Measurements from ENCODE around the gene CTNND2.
"Not testable (repeated sequence)": the region's sequence is repeated elsewhere in the genome, so short reads cannot be mapped to it uniquely, and the experiment has no call there.

CTNND2 gene

DNA sequence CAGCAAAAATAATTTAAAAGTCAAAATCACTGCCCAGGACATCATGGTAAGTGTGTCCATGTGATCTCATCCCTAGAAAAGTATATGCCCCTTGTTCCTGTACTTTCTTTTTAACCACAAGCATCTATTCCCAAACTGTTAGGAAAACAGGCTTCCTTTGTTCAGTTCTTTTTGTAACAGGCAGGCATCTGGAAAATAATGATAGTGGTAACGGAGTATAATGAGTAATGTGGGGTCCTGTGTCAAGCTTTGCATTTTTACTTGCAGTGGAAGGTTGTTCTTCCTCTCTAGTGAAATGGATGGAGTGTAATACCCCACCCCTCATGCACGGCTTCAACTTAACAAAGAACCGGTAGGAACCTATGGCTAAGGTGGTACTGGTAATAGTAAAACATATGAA is 532.1 kb downstream of the CTNND2 start:
- DNase-seq: no peak

DNA sequence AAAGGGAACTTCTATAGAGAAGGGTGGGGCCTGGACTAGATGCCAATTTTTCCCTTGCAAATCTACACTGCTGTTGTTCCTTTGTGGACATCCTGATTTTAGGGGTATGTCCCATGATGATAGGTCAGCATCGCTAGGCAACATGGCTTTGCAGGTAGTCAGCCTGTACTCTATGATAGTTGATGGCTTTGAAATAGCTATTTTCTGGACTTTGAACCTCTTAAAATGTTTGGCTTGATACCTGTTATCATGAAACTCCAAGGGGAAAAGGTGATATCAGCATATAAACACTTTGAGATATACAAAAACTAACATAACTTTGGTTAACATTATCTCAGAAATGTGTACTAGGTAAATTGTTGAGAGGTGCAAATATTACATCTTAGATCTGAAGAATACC is 533.2 kb downstream of the CTNND2 start:
- DNase-seq: no peak

DNA sequence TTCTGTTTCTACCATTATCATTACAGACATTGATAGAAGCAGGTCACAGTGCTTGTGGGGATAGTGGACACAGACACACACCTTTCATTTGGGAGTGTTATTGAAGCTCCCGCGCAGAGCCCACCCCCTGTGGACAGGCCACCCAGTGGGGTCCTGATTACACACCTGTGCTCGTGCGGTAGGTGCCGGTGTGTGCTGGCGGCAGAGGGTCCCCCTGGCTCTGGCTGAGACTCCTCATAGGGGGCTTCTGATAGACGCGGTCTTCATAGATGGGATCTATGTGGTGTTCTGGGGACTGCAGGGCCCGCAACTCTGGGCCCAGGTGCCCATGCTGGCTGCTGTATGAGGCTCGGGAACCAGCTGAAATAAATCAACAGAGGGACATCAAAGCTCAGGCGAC is 539.7 kb downstream of the CTNND2 start:
- no peak for DNase-seq

- DNase-seq: no peak
Measured at GRCh38 chr5:11363631-11364178, 540.5 kb downstream of the CTNND2 start.

DNA sequence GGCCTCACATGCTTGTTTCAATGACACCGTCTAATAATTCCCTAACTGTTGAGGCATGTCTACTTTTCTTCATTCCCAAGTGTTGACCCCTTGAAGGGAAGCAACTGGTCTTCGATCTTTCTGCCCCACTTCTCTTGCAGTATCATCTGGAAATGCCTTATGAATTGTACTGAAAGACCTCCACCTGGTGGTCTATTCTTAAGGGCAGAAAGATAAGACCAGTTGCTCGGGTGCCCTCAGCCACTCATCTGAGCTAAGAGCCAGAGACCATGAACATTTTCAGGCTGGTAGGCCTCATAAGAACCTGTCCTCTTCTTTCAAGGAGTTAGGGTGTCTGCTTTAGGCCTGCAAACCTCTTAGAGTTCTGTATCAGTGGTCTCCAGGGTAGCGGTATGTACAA is 542.5 kb downstream of the CTNND2 start:
- DNase-seq: no peak

DNA sequence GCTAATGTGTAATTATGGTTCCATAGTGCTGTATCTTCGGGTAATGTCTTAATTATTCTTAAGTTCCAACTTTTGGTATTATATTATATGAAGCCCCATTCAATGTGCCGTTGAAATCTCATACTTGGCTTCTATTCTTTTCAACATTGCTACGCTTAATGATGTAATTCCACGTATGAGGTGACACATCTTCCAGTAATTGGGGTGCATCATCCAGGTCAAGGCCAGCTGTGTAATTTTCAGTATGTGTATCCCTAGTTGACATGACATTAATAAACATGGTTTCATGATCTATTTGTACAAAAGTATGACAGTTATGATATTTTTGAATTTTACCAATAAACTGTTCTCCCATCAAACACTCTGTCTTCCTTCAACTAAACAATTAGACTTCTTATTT is 546.3 kb downstream of the CTNND2 start:
- DNase-seq: no peak

- DNase-seq: no peak
Measured at GRCh38 chr5:11355491-11355890, 548.8 kb downstream of the CTNND2 start.

DNA sequence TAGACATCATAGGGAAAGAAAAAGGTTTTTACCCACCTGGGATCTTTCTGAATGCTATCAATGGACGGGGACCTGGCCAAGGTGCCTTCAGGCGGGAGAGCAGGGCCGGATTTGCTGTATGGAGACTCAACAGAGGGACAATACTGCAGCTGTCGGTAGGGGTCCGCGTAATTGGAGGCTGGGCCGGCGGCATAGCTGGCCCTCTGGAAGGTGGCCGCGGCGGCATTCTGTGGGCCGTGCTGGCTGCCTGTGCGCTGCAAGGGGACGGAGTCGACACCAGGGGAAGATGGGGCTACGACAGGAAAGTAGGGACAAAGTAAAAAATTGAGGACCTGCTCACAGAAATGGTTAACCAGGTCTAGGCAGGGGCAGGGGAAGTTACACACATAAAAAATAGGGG is 557.9 kb downstream of the CTNND2 start:
- DNase-seq: no peak

DNA sequence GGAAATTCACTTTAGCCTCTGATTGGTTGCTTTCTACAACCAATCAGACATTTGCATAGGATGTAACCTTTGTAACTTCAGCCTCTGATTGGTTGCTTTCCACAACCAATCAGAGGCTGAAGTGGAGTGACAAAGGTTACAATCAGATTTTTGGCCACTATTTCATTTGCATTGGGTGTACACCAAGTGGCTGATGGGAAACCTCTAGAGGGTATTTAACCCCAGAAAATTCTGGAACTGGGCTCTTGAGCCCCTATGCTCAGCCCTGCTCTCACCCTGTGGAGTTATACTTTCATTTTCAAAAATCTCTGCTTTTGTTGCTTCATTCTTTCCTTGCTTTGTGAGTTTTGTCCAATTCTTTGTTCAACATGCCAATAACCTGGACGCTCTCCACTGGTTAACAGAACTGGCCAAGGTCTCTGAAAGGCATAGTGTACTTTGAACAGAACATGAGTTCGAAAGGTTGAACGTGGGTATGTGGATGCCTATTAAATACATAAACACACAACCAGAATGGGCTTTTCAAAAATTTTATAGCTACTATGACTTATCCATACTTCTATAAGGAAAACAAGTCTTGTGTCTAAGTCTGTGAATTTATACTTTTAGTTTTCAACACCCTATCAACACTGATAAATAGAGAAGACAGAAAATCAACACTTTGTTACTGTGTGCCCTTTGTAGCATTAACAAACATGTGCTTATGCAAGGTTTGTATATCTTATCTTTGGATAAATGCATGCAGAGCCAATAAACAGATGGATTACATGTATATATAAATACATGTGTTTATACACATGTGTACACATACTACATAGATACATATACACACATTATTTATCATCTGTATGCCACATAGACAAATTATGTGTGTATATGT is 568.1 kb downstream of the CTNND2 start:
- DNase-seq: no peak

- DNase-seq: no peak
Measured at GRCh38 chr5:11334404-11334803, 569.8 kb downstream of the CTNND2 start.

GRCh38 chr5:11329679-11330078 is 574.6 kb downstream of the CTNND2 start:
- no peak for DNase-seq

DNA sequence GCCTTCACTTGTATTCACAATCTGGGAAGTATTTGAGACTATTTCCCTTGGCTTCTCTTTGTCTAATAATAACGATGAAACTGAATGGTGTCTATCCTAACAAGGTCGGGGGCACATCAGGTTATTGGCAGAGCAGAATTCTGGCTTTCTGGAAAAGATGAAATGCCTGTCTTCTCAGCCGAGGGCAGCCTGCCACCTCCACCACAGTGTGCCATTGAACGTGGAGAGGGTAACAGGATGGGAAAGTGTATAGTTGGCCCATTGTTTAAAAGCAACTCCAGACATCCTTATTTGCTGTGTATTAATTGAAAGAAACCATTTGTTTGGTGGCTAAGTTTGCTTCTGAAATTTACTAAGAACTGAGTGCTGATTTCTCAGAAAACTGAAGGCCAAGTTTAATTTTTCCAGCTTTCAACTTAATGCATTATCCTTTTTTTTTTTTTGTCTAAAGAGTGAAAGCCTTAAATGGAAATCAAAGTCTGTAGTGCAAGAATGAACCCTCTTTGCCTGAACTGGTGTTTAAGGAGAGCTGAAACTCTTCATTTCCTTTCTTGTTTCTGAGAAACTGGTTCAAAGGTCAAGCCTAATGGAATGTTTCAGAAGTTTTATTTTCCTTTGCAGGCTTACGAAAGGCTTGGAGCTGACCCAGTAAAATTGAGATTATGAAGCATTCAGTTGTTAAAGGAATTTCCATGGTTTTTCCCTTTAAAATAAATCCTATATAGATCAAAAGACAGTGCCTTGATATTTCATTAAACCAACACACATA is 579.5 kb downstream of the CTNND2 start:
- no peak for DNase-seq

- no peak for DNase-seq
Measured at GRCh38 chr5:11323761-11324160, 580.5 kb downstream of the CTNND2 start.

GRCh38 chr5:11322133-11322532 is 582.1 kb downstream of the CTNND2 start:
- DNase-seq: no peak

DNA sequence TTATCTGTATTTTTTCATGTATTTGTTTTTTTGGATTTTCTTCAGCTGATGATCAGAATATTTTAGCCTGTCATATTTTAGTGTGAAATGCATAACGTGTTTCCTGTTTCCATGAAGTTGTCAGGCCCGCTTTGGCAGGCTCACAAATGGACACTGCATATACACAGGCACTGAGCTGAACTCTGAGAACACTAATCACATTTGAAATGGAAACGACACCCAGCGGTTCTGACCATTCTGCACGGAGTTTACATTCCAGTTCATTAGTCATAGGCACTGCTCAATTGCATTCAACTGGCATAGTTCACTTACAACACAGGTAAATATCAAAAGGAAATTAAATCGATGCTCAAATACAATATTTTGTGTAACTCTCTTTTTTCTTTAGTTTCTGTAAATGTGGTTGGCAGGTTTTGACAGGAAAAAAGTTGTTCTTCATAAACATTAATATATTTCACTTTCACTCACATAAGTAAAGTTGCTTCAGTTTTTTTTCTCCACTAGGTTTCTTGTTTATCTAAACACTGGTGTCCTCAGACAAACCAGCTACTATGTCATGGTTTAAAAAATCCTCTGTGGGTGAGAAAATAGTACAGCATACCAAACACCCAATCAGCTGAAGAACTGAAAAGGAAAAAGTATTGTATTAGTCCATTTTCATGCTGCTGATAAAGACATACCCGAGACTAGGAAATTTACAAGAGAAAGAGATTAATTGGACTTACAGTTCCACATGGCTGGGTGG is 584.2 kb downstream of the CTNND2 start:
- no peak for DNase-seq

DNA sequence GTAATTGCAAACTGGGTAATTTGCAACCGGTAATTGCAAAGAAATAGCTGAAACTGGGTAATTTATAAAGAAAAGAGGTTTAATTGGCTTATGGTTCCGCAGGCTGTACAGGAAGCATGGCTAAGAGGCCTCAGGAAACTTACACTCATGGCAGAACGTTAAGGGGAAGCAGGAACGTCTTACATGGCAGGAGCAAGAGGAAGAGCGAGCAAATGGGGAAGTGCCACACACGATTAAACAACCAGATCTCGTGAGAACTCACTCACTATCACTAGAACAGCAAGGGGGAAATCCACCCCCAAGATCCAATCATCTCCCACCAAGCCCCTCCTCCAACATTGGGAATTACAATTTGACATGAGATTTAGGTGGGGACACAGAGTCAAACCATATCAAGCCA is 590.6 kb downstream of the CTNND2 start:
- not testable (repeated sequence) for DNase-seq

- no peak for DNase-seq
Measured at GRCh38 chr5:11311731-11312130, 592.5 kb downstream of the CTNND2 start.

DNA sequence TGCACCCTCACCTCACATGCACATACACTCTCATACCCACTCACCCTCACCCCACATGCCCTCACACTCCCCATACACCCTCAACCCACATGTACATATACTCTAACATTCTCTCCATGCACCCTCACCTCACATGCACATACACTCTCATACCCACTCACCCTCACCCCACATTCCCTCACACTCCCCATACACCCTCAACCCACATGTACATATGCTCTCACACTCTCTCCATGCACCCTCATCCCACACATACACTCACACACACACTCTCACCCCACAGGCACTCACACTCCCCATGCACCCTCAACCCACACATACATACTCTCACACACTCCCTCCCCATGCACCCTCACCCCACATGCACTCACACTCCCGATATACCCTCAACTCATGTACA is 593.0 kb downstream of the CTNND2 start:
- no peak for DNase-seq

DNA sequence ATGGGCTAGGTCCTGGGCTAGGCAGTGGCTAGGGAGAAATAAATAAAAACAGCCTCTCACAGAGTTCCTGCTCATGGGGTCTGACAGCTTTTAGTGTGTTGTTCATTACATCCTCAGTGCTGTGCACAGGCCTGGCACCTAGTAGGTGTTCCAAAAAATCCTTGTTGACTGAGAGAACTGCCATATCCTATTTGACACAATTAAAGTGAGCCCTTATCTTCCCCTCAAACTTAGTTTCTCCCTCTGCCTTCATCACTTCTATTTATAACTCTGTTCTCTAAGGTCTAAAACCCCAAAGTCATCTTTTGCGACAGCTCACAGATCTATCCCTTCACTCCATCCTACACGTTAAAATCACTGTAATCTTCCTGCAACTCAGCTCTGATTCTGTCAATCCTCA is 594.1 kb downstream of the CTNND2 start:
- no peak for DNase-seq

- no peak for DNase-seq
Measured at GRCh38 chr5:11306365-11306764, 597.9 kb downstream of the CTNND2 start.

GRCh38 chr5:11305245-11305644 is 599.0 kb downstream of the CTNND2 start:
- no peak for DNase-seq

DNA sequence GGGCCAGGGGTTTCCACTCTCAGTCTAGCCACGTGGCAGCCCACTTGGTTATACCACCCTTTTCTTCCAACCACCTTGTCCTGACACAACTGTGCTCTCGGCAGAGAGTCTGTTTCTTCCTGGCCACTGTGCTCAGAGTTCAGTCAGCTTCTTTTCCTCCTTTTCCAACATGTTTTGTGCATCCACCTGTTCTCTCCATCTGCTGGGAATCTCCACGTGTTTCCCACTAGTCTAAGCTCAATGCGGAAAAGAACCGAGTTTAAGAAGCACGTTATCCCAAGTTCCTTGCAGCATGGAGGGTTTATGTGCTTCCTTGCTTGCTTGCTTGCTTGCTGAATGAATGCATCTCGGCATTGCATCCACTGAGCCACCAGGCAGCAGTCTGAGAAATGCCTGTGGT is 599.6 kb downstream of the CTNND2 start:
- DNase-seq: no peak

DNA sequence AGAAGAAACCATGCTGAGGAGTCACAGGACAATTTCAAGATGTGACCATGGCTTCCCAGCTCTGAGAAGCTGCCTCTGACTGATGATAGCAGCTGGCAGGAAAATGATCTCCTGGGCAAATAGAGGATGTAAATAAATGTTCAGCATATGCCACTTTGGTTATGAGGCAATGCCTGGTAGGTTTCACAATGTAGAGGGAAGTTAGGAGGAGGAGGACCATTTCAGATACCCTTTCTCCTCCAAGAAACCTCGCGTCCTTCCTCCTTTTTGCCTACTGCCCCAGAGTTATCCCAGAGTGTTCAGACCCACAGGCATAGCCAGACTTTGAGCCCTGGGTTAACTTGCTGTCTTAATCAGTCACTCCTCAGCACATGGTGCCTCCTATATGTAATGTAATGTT is 601.6 kb downstream of the CTNND2 start:
- no peak for DNase-seq

Data from stimulated activated naive CD4-positive, alpha-beta T cell treated with Interleukin-2 at 50 U/mL for 16 hours (primary cell).